Measurements from ENCODE around the gene PNCK. TPM values are rescaled to one million over a fixed set of nuclear protein-coding genes. Genes with fewer than 3 reads are reported as not detected.
"Not testable (repeated sequence)": the region's sequence is repeated elsewhere in the genome, so short reads cannot be mapped to it uniquely, and the experiment has no call there.

The PNCK gene
- total RNA-seq, 2 donors from 2014 or later, result not detected

GRCh38 chrX:153707406-153707805 is 33.8 kb upstream of the PNCK start:
- TF ChIP-seq CTCF (IDR thresholded peaks at IDR 0.05) (no peak), POLR2A (IDR thresholded peaks at IDR 0.05) (no peak)
- DNase-seq (no peak), ATAC-seq (no peak)
- H3K9me3 ChIP-seq, result no peaks in the 10 kb centered on the region
- H3K36me3 ChIP-seq (replicated peaks in 1 of 2; ENCODE audit: insufficient read depth in 1 of 2, low read depth in 2 of 2), result no peaks in the 10 kb centered on the region
- intact Hi-C loops (cut with DNase I), result no loop called here
- H3K4me3 ChIP-seq, result no peak overlapping the region
- 89 to 93% methylated on average over 3 to 5 of the region's 6 CpGs for WGBS, 2 donors
- no peaks in the 10 kb centered on the region for H3K27me3 ChIP-seq
- no peak overlapping the region for H3K27ac ChIP-seq
- H3K4me1 ChIP-seq, result peaks cover 13% of the 10 kb centered on the region

GRCh38 chrX:153706799-153707198 is 33.2 kb upstream of the PNCK start:
- Histone ChIP-seq H3K4me3 (no peak overlapping the region), H3K9me3 (no peaks in the 10 kb centered on the region), H3K27ac (no peak overlapping the region), H3K36me3 (replicated peaks in 1 of 2; ENCODE audit: insufficient read depth in 1 of 2, low read depth in 2 of 2) (no peaks in the 10 kb centered on the region), H3K4me1 (peaks cover 13% of the 10 kb centered on the region), H3K27me3 (no peaks in the 10 kb centered on the region)
- no peak for TF ChIP-seq CTCF (IDR thresholded peaks at IDR 0.05)
- no peak for TF ChIP-seq POLR2A (IDR thresholded peaks at IDR 0.05)
- intact Hi-C loops (cut with DNase I), result no loop called here
- ATAC-seq, result no peak
- WGBS, 2 donors, result 74 to 92% methylated on average over 6 to 7 of the region's 9 CpGs
- no peak for DNase-seq

- H3K36me3 ChIP-seq (replicated peaks in 1 of 2; ENCODE audit: insufficient read depth in 1 of 2, low read depth in 2 of 2); DNase-seq; H3K27ac ChIP-seq; ATAC-seq; H3K9me3 ChIP-seq; H3K27me3 ChIP-seq; intact Hi-C loops (cut with DNase I); H3K4me3 ChIP-seq: not testable (repeated sequence)
- peak in 1 of 7 experiments; percentile 10 for TF ChIP-seq CTCF (IDR thresholded peaks at IDR 0.05)
- H3K4me1 ChIP-seq, result peaks cover 13% of the 10 kb centered on the region
- 70 to 86% methylated on average over 7 to 14 of the region's 18 CpGs for WGBS, 2 donors
These were observed 31.9 kb upstream of the PNCK start for GRCh38 chrX:153705403-153706060.

- H3K4me3 ChIP-seq; H3K36me3 ChIP-seq (replicated peaks in 1 of 2; ENCODE audit: insufficient read depth in 1 of 2, low read depth in 2 of 2); intact Hi-C loops (cut with DNase I); ATAC-seq; DNase-seq; H3K9me3 ChIP-seq; H3K27me3 ChIP-seq; H3K27ac ChIP-seq: not testable (repeated sequence)
- peaks cover 13% of the 10 kb centered on the region for H3K4me1 ChIP-seq
- WGBS, 2 donors, result 73 to 90% methylated on average over 2 to 10 of the region's 12 CpGs
These were observed 31.2 kb upstream of the PNCK start for GRCh38 chrX:153704631-153705402.

- DNase-seq (no peak), ATAC-seq (no peak)
- Histone ChIP-seq H3K4me3 (no peak overlapping the region), H3K9me3 (no peaks in the 10 kb centered on the region), H3K4me1 (peaks cover 13% of the 10 kb centered on the region), H3K27me3 (no peaks in the 10 kb centered on the region), H3K27ac (no peak overlapping the region), H3K36me3 (replicated peaks in 1 of 2; ENCODE audit: insufficient read depth in 1 of 2, low read depth in 2 of 2) (no peaks in the 10 kb centered on the region)
- TF ChIP-seq POLR2A (IDR thresholded peaks at IDR 0.05), result no peak
- 57 to 74% methylated on average over 7 to 18 of the region's 18 CpGs for WGBS, 2 donors
- intact Hi-C loops (cut with DNase I), result no loop called here
These were observed 30.5 kb upstream of the PNCK start for GRCh38 chrX:153704021-153704526.

Measured in body of pancreas (tissue), 4 donors.